Ovary (tissue), 3 donors: ENCODE results near the gene TTC9B.

Experiments used
- CTCF ChIP-seq, 3 donors: fragments of 450-650 bp in 2 of 3; fragments of 200-600 bp in 1 of 3; IDR thresholded peaks; one replicate each; pipeline versions ENCODE4 v1.5.1 to v1.8.0; 2016 to 2022; ENCODE audit warnings: antibody characterized with exemption in 3 of 3, mild to moderate bottlenecking in 1 of 3
- POLR2A ChIP-seq: fragments of 450-650 bp; IDR thresholded peaks from one replicate; pipeline ENCODE4 v1.6.1; 2017; ENCODE audit warnings: antibody characterized with exemption, mild to moderate bottlenecking, moderate library complexity
- donor health status: DM: no; HTN: no; CAD: no.

- TF ChIP-seq CTCF (IDR thresholded peaks at IDR 0.05) = no peak
- TF ChIP-seq POLR2A = no peak
Measured at GRCh38 chr19:40239415-40240226, 21.4 kb upstream of the TTC9B start.
